ENCODE measurements around the gene LMX1B. TPM values are rescaled to one million over a fixed set of nuclear protein-coding genes. Genes with fewer than 3 reads are reported as not detected.
"Not testable (repeated sequence)": the region's sequence is repeated elsewhere in the genome, so short reads cannot be mapped to it uniquely, and the experiment has no call there.

The LMX1B gene
- total RNA-seq, 1 donor from 2014 or later: not detected

GRCh38 chr9:126654124-126654523 is 40.4 kb downstream of the LMX1B start:
- intact Hi-C loops (cut with micrococcal nuclease): no loop called here

- intact Hi-C loops (cut with micrococcal nuclease): not testable (repeated sequence)
Observed at GRCh38 chr9:126656214-126656613, 42.5 kb downstream of the LMX1B start.

- intact Hi-C loops (cut with micrococcal nuclease): no loop called here
Observed at GRCh38 chr9:126658201-126658825, 44.6 kb downstream of the LMX1B start.

- intact Hi-C loops (cut with micrococcal nuclease): no loop called here
Observed at GRCh38 chr9:126658956-126659555, 45.3 kb downstream of the LMX1B start.

GRCh38 chr9:126661122-126661520 is 47.4 kb downstream of the LMX1B start:
- intact Hi-C loops (cut with micrococcal nuclease): no loop called here

- intact Hi-C loops (cut with micrococcal nuclease): no loop called here
Observed at GRCh38 chr9:126661521-126662251, 48.0 kb downstream of the LMX1B start.

- intact Hi-C loops (cut with micrococcal nuclease): no loop called here
Observed at GRCh38 chr9:126663661-126664072, 49.9 kb downstream of the LMX1B start.

GRCh38 chr9:126664900-126665643 is 51.3 kb downstream of the LMX1B start:
- intact Hi-C loops (cut with micrococcal nuclease): no loop called here

GRCh38 chr9:126665644-126666035 is 51.9 kb downstream of the LMX1B start:
- intact Hi-C loops (cut with micrococcal nuclease): no loop called here

GRCh38 chr9:126666155-126666803 is 52.6 kb downstream of the LMX1B start:
- intact Hi-C loops (cut with micrococcal nuclease): no loop called here

GRCh38 chr9:126667190-126668055 is 53.7 kb downstream of the LMX1B start:
- intact Hi-C loops (cut with micrococcal nuclease): no loop called here

- intact Hi-C loops (cut with micrococcal nuclease): no loop called here
Observed at GRCh38 chr9:126668058-126668457, 54.3 kb downstream of the LMX1B start.

GRCh38 chr9:126669108-126669507 is 55.4 kb downstream of the LMX1B start:
- intact Hi-C loops (cut with micrococcal nuclease): no loop called here

GRCh38 chr9:126670270-126670669 is 56.5 kb downstream of the LMX1B start:
- intact Hi-C loops (cut with micrococcal nuclease): no loop called here

GRCh38 chr9:126671381-126671831 is 57.7 kb downstream of the LMX1B start:
- intact Hi-C loops (cut with micrococcal nuclease): no loop called here

GRCh38 chr9:126671983-126672382 is 58.3 kb downstream of the LMX1B start:
- intact Hi-C loops (cut with micrococcal nuclease): no loop called here

GRCh38 chr9:126672634-126673284 is 59.0 kb downstream of the LMX1B start:
- intact Hi-C loops (cut with micrococcal nuclease): no loop called here

- intact Hi-C loops (cut with micrococcal nuclease): no loop called here
Observed at GRCh38 chr9:126673689-126674364, 60.1 kb downstream of the LMX1B start.

Measured in T-helper 1 cell treated with Interleukin-12 subunit alpha and Interleukin-12 subunit beta and Interleukin-4 antibody, amounts not matched to agents 30 ng/mL and 1 ng/mL, for 36 hours (primary cell).